Mesothelial cell of epicardium (in vitro differentiated cells): Measurements from ENCODE around the gene SLC4A2. TPM values are rescaled to one million over a fixed set of nuclear protein-coding genes. Genes with fewer than 3 reads are reported as not detected.
"Not testable (repeated sequence)": the region's sequence is repeated elsewhere in the genome, so short reads cannot be mapped to it uniquely, and the experiment has no call there.

Source experiments
- DNase-seq, 2 experiments: peaks; one replicate each; pipeline ENCODE4 v3.0.0; 2021; ENCODE audit warnings: low spot score in 2 of 2; ENCODE audit not compliant: unreplicated experiment in 2 of 2
- H3K27ac Mint-ChIP-seq: 2 replicates; pipeline ENCODE4 v1.8.0; 2021; ENCODE audit warnings: mixed read lengths
- H3K27me3 Mint-ChIP-seq: 2 replicates; pipeline ENCODE4 v1.8.0; 2021; ENCODE audit warnings: low read depth, mixed read lengths
- H3K36me3 Mint-ChIP-seq: 2 replicates; pipeline ENCODE4 v1.8.0; 2021; ENCODE audit warnings: mixed read lengths
- H3K4me1 Mint-ChIP-seq: 2 replicates; pipeline ENCODE4 v1.8.0; 2021; ENCODE audit warnings: mixed read lengths
- H3K4me3 Mint-ChIP-seq: 2 replicates; pipeline ENCODE4 v1.8.0; 2021; ENCODE audit warnings: mild to moderate bottlenecking, moderate library complexity, mixed read lengths
- H3K9me3 Mint-ChIP-seq: 2 replicates; pipeline ENCODE4 v1.8.0; 2021; ENCODE audit warnings: mixed read lengths
- total RNA-seq: library from RNA; stranded (reverse); gene quantifications from 3 replicates; pipeline ENCODE4 v1.2.1, GENCODE V29; 2021
- TF ChIP-seq, protein P1 (sequence below): fragments of 200-600 bp; sonication (generic); IDR thresholded peaks from one replicate; pipeline ENCODE4 v1.5.0; 2021; ENCODE audit warnings: antibody characterized with exemption; ENCODE audit not compliant: unreplicated experiment

Gene SLC4A2
- 236 to 249 TPM (median 243 TPM) in 3 replicates for total RNA-seq

GRCh38 chr7:151059367-151060112 lies at the start of gene SLC4A2:
Gene SLC4A2 (plus strand): TSS chr7:151059589. CDS start chr7:151061988, 2,399 bp downstream.
- Mint-ChIP-seq H3K4me1 (peaks cover 54% of the 10 kb centered on the region), H3K27ac (peak within 1 kb of the TSS; percentile 98), H3K27me3 (no peaks in the 10 kb centered on the region), H3K4me3 (peak within 1 kb of the TSS; percentile 84), H3K36me3 (peaks cover 3% of the 10 kb centered on the region), H3K9me3 (no peaks in the 10 kb centered on the region)
- peak; percentile 52 to 80 for DNase-seq
- TF ChIP-seq, protein P1, sequence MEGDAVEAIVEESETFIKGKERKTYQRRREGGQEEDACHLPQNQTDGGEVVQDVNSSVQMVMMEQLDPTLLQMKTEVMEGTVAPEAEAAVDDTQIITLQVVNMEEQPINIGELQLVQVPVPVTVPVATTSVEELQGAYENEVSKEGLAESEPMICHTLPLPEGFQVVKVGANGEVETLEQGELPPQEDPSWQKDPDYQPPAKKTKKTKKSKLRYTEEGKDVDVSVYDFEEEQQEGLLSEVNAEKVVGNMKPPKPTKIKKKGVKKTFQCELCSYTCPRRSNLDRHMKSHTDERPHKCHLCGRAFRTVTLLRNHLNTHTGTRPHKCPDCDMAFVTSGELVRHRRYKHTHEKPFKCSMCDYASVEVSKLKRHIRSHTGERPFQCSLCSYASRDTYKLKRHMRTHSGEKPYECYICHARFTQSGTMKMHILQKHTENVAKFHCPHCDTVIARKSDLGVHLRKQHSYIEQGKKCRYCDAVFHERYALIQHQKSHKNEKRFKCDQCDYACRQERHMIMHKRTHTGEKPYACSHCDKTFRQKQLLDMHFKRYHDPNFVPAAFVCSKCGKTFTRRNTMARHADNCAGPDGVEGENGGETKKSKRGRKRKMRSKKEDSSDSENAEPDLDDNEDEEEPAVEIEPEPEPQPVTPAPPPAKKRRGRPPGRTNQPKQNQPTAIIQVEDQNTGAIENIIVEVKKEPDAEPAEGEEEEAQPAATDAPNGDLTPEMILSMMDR = peak; percentile 68

DNA sequence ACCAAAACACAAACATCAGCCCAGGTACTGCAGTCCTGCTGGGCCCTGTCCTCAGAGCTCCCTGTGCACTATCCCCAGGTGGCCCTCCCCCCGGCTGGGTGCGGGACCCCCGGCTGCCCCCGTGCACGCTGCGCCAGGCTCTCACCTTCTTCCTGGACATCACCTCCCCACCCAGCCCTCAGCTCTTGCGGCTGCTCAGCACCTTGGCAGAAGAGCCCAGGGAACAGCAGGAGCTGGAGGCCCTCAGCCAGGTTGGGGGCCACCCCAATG lies 49.4 kb upstream of the SLC4A2 start:
- peaks cover 15% of the 10 kb centered on the region for H3K27me3 Mint-ChIP-seq
- H3K36me3 Mint-ChIP-seq = peaks cover under 1% of the 10 kb centered on the region
- peak overlapping the region; percentile 60 for H3K4me3 Mint-ChIP-seq
- H3K27ac Mint-ChIP-seq = no peak overlapping the region
- no peaks in the 10 kb centered on the region for H3K9me3 Mint-ChIP-seq
- H3K4me1 Mint-ChIP-seq = peaks cover 30% of the 10 kb centered on the region
- DNase-seq = no peak
- TF ChIP-seq, protein P1 = no peak

- no peaks in the 10 kb centered on the region for H3K9me3 Mint-ChIP-seq
- peaks cover 5% of the 10 kb centered on the region for H3K36me3 Mint-ChIP-seq
- DNase-seq = no peak
- H3K4me1 Mint-ChIP-seq = peaks cover 30% of the 10 kb centered on the region
- peak overlapping the region; percentile 60 for H3K4me3 Mint-ChIP-seq
- TF ChIP-seq, protein P1 = no peak
- peak overlapping the region; percentile 43 for H3K27ac Mint-ChIP-seq
- H3K27me3 Mint-ChIP-seq = peaks cover 20% of the 10 kb centered on the region
Measured at GRCh38 chr7:151010307-151011096, 48.9 kb upstream of the SLC4A2 start.

DNA sequence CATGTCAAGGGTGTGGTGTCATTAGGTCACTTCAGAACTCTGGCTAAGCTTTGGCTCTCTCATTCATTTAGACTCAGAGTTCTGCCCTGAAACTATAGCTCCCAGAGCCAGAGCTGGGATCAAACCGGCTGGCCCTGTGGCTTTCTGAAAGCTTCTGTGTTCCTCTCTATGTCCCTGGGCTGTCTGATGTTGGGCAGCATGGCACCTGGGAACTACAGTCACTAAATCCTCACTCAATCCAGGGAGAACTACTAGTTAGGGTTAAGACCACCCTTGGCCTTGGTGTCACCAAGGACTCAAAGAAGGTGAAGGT lies 48.3 kb upstream of the SLC4A2 start:
- TF ChIP-seq, protein P1 = no peak
- peaks cover 22% of the 10 kb centered on the region for H3K27me3 Mint-ChIP-seq
- no peak for DNase-seq
- peaks cover 6% of the 10 kb centered on the region for H3K36me3 Mint-ChIP-seq
- peaks cover 30% of the 10 kb centered on the region for H3K4me1 Mint-ChIP-seq
- H3K9me3 Mint-ChIP-seq = no peaks in the 10 kb centered on the region
- H3K4me3 Mint-ChIP-seq = peak overlapping the region; percentile 60
- no peak overlapping the region for H3K27ac Mint-ChIP-seq

DNA sequence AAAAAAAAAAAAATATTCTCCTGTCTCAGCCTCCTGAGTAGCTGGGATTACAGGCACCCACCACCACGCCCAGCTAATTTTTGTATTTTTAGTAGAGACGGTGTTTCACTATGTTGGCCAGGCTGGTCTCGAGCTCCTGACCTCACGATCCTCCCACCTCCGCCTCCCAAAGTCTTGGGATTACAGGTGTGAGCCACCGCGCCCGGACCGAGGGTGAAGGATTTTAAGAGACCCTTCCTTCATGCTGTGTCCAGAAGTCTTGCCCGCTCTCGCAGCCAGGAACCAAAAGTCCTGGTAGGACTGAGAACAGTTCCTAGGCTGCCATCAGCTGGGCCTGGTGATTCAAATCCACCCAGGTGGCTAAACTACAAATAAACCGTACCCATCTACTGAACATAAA lies 47.8 kb upstream of the SLC4A2 start:
- H3K4me1 Mint-ChIP-seq = peaks cover 30% of the 10 kb centered on the region
- H3K36me3 Mint-ChIP-seq, H3K27ac Mint-ChIP-seq, DNase-seq, H3K9me3 Mint-ChIP-seq: not testable (repeated sequence)
- H3K27me3 Mint-ChIP-seq = peaks cover 28% of the 10 kb centered on the region
- H3K4me3 Mint-ChIP-seq = peak overlapping the region; percentile 26

DNA sequence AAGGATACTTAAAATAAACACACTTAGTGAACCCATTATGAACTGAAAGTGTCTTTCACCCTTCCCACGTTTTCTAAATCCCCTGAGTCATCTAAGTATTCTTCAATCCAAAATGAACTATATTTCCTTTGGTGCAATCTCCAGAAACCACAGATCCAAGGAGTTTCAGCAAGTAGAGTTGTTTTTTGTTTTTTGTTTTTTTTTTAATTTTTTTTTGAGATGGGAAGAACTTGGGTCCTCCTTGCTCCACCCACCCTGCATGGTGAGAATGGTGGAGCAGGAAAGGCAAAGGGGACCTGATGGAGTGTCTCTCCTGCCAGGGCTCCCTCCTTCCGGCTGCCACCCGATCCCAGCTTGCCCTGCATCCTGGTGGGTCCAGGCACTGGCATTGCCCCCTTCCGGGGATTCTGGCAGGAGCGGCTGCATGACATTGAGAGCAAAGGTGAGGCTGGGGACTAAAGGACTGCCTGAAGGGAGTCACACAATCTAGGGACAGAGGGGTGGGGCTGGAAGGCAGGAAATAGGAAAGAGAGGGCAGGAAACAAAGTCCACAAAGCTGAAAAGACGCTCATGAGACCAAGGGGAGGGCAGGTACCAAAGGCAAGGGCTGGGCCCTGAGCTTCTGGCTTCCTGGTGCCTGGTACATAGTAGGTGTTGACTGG lies 47.2 kb upstream of the SLC4A2 start:
- Mint-ChIP-seq H3K4me1 (peaks cover 30% of the 10 kb centered on the region), H3K9me3 (no peaks in the 10 kb centered on the region), H3K4me3 (no peak overlapping the region), H3K36me3 (peaks cover 6% of the 10 kb centered on the region), H3K27ac (no peak overlapping the region), H3K27me3 (peaks cover 30% of the 10 kb centered on the region)
- TF ChIP-seq, protein P1 = no peak
- no peak for DNase-seq
